ENCODE measurements around the gene ERO1A. TPM values are rescaled to one million over a fixed set of nuclear protein-coding genes. Genes with fewer than 3 reads are reported as not detected.

Gene ERO1A
- total RNA-seq, 1 experiment from 2014 or later = 44.6 TPM

DNA sequence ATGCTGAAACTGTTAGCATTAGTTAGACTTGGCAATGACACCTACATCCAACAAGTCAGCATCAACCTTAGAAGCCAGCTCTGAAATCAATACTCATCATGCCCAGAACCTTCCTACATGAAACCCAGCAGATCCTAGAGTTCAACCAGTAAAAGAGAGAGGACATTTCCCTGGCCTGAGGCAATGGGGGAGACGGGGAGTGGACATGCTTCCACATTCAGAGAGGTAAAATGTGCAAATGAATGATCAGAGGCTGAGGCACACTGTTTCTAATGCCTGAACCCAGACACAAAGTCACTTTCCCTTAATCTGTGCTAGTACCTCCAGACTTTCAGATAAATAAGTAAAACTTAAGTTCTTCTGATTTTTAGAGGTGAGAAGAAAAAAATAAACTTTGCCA lies 34.5 kb downstream of the ERO1A start:
- CTCF ChIA-PET = no interaction called here

DNA sequence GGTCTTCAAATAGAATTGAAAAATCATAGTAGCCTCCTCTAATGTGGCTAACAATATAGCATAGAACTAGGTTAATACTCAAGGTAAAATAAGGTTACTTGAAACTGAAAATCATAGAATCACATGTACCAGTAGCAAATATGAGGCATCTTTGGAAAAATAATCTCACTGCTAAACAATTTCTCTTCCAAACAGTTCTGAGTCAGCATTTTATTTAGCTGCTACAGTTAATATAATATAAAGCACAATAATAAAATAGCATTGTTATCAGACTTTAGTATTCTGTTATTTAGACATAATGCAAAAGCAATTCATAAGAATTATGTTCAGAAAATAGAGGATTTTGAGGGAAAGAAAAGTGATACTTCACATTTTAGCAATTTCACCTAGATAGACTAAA lies 35.0 kb downstream of the ERO1A start:
- Mint-ChIP-seq H3K9me3 (peaks cover 7% of the 10 kb centered on the region; the same call in 1 of the 2 replicates), H3K4me1 (peaks cover 15% of the 10 kb centered on the region), H3K36me3 (peaks cover 22% of the 10 kb centered on the region), H3K27me3 (ENCODE audit: low read depth) (no peaks in the 10 kb centered on the region), H3K4me3 (no peak overlapping the region), H3K27ac (no peak overlapping the region)
- no peak for ATAC-seq
- CTCF ChIA-PET = interaction anchor here (0.6 to 0.7 kb wide), 2 partner anchors 26 to 29 kb away, joined by 3 to 4 read pairs; no protein-coding TSS in a partner anchor
- TF ChIP-seq FOXP1 (CRISPR knock-in tag; IDR thresholded peaks at IDR 0.05; ENCODE audit: borderline replicate concordance) (no peak), SP1 (CRISPR knock-in tag; conservative IDR thresholded peaks at IDR 0.05) (no peak), EMX1 (CRISPR knock-in tag; IDR thresholded peaks at IDR 0.05) (no peak), NFATC4 (CRISPR knock-in tag; IDR thresholded peaks at IDR 0.05) (no peak), ZBTB21 (CRISPR knock-in tag; IDR thresholded peaks at IDR 0.05; ENCODE audit: borderline replicate concordance) (no peak), NR3C1 (CRISPR knock-in tag; conservative IDR thresholded peaks at IDR 0.05; ENCODE audit: low read depth) (no peak)
- TF ChIP-seq, protein P1, sequence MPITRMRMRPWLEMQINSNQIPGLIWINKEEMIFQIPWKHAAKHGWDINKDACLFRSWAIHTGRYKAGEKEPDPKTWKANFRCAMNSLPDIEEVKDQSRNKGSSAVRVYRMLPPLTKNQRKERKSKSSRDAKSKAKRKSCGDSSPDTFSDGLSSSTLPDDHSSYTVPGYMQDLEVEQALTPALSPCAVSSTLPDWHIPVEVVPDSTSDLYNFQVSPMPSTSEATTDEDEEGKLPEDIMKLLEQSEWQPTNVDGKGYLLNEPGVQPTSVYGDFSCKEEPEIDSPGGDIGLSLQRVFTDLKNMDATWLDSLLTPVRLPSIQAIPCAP (CRISPR knock-in tag; IDR thresholded peaks at IDR 0.05) = no peak
- TF ChIP-seq, protein P2, sequence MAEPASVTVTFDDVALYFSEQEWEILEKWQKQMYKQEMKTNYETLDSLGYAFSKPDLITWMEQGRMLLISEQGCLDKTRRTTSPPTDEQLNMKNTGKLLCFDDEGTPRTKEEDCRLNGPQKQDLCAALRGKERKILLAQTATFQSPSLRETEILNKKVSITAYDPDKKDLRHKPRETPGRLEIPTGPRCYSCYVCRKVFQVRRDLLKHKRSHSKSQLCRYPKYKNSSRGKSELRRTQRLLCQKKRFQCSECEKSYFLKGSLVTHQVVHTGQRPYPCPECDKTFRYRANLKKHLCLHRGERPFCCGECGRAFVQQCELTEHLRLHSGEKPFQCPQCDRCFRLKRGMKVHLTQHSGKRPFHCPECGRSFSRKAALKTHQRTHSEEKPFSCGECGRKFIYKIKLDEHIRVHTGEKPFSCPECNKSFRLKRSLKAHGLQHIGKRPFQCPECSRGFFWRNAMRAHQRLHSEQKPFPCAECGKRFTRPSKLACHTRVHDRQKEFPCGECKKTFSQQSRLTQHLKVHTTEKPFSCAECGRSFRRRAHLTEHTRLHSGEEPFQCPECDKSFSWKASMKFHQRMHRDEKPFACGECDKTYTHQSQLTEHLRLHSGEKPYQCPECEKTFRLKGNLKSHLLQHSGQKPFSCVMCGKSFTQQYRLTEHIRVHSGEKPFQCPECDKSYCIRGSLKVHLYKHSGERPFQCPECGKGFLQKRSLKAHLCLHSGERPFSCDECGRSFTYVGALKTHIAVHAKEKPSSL (CRISPR knock-in tag; conservative IDR thresholded peaks at IDR 0.05) = no peak
- POLR2A ChIA-PET = no interaction called here
- no peak for DNase-seq (ENCODE audit: low spot score)

More for the DNA sequence above, 34.5 kb downstream of the ERO1A start:
- TF ChIP-seq, protein P3, sequence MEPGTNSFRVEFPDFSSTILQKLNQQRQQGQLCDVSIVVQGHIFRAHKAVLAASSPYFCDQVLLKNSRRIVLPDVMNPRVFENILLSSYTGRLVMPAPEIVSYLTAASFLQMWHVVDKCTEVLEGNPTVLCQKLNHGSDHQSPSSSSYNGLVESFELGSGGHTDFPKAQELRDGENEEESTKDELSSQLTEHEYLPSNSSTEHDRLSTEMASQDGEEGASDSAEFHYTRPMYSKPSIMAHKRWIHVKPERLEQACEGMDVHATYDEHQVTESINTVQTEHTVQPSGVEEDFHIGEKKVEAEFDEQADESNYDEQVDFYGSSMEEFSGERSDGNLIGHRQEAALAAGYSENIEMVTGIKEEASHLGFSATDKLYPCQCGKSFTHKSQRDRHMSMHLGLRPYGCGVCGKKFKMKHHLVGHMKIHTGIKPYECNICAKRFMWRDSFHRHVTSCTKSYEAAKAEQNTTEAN (CRISPR knock-in tag; IDR thresholded peaks at IDR 0.05) = no peak
- TF ChIP-seq, protein P4, sequence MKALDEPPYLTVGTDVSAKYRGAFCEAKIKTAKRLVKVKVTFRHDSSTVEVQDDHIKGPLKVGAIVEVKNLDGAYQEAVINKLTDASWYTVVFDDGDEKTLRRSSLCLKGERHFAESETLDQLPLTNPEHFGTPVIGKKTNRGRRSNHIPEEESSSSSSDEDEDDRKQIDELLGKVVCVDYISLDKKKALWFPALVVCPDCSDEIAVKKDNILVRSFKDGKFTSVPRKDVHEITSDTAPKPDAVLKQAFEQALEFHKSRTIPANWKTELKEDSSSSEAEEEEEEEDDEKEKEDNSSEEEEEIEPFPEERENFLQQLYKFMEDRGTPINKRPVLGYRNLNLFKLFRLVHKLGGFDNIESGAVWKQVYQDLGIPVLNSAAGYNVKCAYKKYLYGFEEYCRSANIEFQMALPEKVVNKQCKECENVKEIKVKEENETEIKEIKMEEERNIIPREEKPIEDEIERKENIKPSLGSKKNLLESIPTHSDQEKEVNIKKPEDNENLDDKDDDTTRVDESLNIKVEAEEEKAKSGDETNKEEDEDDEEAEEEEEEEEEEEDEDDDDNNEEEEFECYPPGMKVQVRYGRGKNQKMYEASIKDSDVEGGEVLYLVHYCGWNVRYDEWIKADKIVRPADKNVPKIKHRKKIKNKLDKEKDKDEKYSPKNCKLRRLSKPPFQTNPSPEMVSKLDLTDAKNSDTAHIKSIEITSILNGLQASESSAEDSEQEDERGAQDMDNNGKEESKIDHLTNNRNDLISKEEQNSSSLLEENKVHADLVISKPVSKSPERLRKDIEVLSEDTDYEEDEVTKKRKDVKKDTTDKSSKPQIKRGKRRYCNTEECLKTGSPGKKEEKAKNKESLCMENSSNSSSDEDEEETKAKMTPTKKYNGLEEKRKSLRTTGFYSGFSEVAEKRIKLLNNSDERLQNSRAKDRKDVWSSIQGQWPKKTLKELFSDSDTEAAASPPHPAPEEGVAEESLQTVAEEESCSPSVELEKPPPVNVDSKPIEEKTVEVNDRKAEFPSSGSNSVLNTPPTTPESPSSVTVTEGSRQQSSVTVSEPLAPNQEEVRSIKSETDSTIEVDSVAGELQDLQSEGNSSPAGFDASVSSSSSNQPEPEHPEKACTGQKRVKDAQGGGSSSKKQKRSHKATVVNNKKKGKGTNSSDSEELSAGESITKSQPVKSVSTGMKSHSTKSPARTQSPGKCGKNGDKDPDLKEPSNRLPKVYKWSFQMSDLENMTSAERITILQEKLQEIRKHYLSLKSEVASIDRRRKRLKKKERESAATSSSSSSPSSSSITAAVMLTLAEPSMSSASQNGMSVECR (CRISPR knock-in tag; IDR thresholded peaks at IDR 0.05; ENCODE audit: borderline replicate concordance) = no peak
- no peak for TF ChIP-seq CREM (CRISPR knock-in tag; IDR thresholded peaks at IDR 0.05)
- no peak for TF ChIP-seq ESRRA (CRISPR knock-in tag; IDR thresholded peaks at IDR 0.05; ENCODE audit: borderline replicate concordance)
- TF ChIP-seq, protein P5, sequence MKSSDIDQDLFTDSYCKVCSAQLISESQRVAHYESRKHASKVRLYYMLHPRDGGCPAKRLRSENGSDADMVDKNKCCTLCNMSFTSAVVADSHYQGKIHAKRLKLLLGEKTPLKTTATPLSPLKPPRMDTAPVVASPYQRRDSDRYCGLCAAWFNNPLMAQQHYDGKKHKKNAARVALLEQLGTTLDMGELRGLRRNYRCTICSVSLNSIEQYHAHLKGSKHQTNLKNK (CRISPR knock-in tag; IDR thresholded peaks at IDR 0.05) = no peak
- no peak for TF ChIP-seq ELF4 (CRISPR knock-in tag; IDR thresholded peaks at IDR 0.05; ENCODE audit: low read depth)
- TF ChIP-seq, protein P6, sequence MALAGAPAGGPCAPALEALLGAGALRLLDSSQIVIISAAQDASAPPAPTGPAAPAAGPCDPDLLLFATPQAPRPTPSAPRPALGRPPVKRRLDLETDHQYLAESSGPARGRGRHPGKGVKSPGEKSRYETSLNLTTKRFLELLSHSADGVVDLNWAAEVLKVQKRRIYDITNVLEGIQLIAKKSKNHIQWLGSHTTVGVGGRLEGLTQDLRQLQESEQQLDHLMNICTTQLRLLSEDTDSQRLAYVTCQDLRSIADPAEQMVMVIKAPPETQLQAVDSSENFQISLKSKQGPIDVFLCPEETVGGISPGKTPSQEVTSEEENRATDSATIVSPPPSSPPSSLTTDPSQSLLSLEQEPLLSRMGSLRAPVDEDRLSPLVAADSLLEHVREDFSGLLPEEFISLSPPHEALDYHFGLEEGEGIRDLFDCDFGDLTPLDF (CRISPR knock-in tag; IDR thresholded peaks at IDR 0.05) = no peak
- DNase-seq (ENCODE audit: low spot score) (no peak), ATAC-seq (no peak)
- Mint-ChIP-seq H3K27me3 (ENCODE audit: low read depth) (no peaks in the 10 kb centered on the region), H3K9me3 (peaks cover 7% of the 10 kb centered on the region; the same call in 1 of the 2 replicates), H3K4me1 (peaks cover 15% of the 10 kb centered on the region), H3K4me3 (no peak overlapping the region), H3K27ac (no peak overlapping the region), H3K36me3 (peaks cover 24% of the 10 kb centered on the region)
- POLR2A ChIA-PET = no interaction called here
